GM19035 (cell line): Measurements from ENCODE around the gene CDCA4.
"Not testable (repeated sequence)": the region's sequence is repeated elsewhere in the genome, so short reads cannot be mapped to it uniquely, and the experiment has no call there.

Experiments used
- ATAC-seq: cut with Tn5 transposase; IDR thresholded peaks from one replicate; pipeline ENCODE4 v1.9.1; 2021; ENCODE audit not compliant: unreplicated experiment

Gene CDCA4

DNA sequence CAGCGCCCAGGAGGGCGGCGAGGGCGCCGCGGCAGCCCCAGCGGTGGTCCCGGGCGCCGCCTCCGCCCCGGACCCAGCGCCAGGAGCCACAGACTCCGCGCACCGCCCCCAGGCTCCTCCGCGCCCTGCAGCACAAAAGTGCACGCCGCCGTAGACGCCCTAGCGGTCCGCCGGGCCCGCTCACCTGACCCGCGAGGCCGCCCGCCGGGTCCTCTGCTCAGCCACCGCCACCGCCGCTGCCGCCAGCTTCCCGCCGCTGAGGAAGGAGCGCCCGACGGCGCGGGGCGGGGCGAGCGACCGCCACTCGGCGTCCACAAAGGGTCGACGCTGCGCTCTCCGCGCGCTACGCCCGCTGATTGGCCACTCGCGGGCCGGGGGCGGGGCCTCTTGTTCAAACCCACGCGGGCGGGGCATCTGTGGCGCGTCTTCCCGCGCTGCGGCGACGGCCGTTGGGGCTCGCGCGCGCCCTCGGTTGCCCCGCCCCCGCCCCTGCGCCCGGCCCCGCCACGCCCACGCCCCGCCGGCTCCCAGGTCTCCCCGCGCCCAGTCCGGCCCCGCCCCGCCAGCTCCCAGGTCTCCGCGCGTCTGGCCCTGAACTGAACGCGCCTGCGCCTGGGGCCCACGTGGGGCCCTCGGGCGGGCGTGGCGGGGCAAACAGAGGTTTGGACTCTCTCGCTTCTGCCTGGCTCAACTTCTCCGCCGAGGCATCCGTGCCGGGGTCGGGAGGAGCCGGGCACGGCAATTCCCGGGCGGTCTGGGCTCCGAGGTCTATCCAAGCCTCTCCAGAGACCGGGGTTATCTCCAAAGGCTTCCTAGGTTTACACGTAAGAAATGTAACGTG is at the start of gene CDCA4:
Gene CDCA4 (minus strand): TSS at position 269 of the 841 bp plus-strand sequence. CDS start 9,154 bp downstream, outside the sequence.
- ATAC-seq: peak; percentile 78

DNA sequence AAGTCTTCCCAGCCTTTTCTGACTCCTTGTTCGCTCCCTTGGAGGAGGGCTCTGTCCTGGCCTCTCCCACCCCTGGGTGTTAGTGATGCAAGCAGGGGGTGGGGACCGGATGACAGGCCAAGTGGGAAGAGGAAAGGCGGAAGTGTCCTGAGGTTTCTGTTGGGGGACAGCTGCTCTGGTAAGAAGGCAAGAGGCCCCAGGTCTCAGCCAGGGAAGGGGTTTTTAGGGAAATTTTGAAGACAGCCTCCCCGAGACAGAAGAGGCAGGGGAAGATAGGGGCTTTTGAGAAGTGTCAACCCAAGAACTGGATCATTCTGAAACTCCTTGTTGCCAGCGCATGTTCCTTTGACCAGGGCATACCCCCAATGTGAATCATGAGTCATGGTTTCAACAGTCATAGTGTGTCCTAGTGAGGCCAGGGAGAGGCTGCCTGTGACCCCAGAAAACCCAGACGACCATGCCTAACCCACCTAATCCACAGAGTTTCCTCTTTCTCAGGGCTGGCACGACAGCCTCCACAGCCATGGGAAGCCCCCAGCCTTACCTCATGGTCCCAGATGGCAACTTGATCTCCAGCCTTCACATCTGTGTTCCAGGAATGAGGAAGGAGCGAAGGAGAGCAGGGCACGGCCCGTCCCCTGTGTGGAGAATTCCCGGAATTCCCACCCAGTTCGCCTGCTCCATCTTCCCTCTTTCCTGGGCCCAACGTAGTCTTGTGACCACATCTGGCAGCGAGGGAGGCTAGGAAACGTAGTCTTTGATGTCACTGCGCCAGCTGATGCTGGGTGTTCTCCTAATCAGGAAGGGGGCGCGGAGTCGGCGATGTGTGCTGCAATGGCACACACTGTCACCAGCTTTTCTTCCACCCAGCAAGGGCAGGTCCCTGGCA is 49.2 kb upstream of the CDCA4 start:
- ATAC-seq: no peak

DNA sequence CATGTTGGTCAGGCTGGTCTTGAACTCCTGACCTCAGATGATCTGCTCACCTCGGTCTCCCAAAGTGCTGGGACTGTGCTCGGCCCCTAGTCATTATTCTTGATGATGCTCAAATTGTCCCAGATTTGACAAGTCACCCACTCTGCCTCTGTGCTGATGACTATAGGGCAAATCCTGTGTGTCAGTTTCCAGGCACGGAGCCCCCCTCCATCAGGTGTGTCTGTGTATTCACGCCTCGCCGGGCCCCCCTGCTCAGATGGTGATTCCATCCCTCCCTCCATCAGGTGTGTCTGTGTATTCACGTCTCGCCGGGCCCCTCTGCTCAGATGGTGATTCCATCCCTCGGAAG is 48.6 kb upstream of the CDCA4 start:
- ATAC-seq: no peak

DNA sequence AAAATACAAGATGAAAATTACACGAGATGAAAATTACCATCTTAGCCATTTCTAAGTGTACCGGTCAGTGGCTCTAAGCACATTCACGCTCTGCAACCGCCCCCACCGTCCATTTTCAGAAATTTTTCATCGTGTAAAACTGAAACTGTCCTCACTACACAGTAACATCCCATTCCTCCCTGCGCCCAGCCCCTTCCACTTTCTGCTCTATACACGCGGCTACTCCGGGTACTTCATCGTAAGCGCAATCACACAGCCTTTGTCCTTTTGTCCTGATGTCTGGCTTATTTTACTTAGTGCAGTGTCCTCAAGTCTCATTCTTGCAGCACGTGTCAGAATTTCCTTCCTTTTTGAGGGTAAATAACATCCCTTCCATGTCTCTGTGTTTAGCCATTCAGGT is 47.9 kb upstream of the CDCA4 start:
- ATAC-seq: no peak

DNA sequence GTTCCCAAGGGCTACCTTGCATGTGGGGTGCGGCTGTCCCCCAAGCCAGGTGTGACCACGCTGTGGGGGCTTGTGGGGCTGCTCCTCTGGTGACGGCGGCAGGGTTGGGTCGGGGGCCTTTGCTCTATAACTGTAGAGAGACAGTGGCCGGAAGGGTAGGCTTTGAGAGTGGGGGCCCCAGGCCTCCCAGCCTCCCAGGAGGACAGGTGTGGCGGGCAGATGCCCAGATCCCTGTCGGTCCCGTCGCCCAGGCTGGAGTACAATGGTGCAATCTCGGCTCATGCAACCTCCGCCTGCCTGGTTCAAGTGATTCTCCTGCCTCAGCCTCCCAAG is 47.1 kb upstream of the CDCA4 start:
- no peak for ATAC-seq

DNA sequence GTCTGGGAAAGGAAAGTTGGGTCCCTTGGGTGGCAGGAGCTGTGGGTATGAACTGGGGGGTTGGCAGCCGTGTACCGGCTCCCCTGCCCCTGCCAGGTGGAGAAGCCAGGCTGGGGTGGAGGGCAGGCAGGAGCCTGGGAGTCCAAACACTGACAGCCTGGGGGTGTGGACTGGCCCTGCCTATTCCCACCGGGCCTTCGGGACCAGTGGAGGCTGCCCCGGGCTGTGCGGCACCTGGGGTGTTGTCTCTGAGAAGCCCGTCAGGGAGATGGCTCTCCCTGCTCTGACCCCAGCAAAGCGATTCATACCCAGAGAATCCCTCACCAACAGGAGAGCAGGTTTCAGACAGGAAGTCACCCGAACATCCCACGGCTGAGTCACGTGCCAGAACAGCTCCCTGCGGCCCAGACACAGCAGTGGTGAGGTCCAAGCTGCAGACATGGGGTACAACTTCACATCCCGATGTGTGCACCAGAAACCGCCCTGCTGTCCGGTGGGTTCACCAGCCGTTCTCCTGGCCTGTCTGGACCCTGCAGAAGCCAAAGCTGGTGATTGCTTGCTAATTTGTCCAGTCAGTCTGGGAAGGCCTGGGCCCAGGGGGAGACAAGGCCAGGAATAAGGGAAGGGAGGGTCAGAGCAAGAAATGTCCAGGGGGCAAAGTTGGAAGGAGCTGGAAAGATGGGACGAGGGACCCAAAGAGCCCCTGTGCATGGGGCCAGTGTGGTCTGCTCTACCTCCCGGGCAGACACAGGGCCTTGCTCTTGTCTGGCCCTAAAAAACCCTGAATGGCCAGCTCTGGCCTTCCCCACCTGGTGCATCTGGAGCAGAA is 46.5 kb upstream of the CDCA4 start:
- no peak for ATAC-seq

DNA sequence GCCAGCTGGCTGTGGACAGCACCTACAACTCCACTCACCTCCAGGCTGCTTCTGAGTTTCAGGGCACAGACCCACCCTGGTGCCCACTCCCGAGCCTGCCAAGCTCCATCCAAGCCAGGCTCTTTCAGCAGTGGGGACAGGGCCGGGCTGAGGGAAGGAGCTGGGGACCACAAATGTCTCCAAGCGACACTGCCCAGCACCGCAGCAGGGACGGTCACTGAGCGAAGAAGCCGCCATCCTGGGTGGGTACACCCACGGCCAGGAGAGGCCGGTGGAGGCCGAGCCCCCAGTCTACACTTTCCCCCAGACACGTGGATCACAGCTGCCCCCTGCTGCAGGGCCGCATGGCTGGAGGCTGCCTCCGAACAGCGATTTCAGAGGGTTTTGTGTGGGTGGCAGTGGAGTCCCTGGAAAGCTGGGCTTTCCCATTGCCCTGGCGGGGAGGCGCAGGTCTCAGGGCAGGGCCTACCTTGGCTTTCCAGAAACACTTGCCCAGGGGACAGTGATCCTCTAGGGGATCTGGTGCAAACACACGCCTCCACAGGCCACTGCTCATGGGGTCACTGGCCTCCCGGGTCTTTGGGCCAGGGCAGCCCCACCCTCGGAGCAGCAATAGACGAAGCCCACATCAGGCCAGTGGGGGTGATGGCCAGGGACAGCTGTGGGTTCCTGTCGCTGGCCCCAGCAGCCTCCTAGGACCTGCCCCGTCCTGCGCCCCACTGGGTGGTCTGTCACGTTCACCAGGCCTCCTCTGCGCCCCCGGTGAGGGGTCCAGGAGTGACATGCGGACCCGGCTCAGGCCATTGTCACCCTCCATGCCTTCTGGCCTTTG is 45.6 kb upstream of the CDCA4 start:
- no peak for ATAC-seq

DNA sequence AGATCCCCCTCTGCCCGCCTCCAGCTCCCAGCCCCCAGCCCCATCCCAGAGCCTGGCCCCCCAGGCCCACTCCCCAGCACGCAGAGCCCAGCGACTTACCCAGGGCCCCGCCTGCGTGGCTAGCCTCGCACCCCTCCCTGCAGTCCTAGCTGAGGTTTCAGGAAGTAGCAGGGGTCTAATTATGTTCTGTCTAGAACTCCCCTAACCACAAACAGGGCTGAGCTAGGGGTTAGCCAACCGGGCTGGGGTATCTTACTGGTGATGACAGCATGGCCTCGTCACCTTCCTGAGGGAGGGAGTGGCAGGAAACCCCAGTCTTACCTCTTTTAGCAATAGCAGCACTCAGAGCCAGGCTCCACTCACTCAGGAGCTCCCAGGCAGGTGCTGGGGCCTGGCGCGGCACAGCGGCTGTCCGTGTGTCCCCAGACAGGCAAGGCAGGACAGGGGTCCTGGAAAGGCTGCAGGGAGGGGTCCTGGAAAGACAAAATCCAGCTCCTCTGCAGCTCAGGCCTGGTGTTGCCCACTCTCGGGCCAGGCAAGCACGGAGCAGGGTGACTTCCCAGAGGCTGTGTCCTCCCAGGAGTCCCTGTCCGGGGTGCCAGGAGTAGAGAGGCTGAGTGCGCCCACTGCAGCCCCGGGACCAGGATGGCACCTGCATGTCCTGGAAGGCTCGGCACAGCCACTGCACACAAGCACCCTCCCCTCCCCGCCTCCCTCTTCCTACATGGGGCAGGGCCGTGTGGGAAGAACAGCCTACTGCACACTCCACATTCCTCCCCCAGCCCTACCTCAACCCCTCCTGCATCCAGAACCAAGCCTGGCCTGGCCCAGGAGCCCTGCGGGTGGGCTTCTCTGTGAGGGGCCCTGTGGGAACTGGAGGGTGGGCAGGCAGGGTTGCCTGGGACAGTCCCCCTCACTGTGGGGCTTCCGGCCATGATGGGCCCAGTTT is 44.7 kb upstream of the CDCA4 start, which contains the start of gene GPR132:
Gene GPR132 (minus strand): TSS at position 151 of the 949 bp plus-strand sequence. CDS start 10,010 bp downstream, outside the sequence.
- ATAC-seq: peak; percentile 47

DNA sequence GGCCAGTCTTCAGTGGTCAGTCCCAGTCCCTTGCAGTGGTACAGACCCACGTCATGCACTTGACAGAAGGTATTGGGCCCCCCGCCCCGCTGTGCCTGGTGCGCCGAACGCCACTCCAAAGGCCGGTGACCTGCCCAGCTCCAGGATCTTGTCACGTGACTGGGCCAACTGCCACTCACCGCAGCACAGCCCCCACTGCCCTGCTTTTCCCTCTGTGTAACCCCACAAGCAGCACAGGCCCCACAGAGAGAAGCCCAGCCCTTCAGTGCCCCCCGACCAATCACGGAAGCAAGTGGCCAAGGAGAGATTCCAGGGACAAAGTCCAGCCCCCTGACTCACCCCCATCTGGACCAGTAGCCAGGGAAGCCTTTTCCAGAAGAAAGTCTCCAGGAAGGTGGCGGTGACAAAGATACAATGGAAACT is 43.8 kb upstream of the CDCA4 start:
- no peak for ATAC-seq

DNA sequence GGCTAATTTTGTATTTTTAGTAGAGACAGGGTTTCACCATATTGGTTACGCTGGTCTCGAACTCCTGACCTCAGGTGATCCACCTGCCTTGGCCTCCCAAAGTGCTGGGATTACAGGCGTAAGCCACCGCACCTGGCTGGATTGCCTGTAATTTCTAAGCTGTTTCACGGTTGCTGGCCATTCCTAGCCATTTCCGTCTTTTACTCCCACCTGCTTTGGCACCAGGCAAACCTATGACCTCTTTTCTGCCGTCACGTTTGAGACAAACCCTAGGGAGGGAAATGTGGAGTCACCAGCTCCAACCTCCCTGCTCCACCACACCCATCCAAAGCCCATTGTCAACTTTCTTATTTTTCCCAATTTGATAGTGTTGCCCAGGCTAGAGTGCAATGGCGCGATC is 43.1 kb upstream of the CDCA4 start:
- ATAC-seq: no peak

DNA sequence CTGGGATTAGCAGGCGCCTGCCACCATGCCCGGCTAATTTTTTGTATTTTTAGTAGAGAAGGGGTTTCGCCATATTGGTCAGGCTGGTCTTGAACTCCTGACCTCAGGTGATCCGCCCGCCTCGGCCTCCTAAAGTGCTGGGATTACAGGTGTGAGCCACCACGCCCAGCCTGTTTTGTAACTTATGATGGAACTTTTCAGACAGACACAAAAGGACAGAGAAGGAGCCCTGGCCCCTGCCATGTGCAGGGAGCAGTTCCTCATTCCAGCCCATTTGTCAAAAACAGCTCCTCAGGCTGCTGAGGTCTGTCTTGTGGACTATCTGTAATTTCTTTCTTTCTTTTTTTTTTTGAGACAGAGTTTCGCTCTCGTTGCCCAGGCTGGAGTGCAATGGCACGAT is 42.6 kb upstream of the CDCA4 start:
- not testable (repeated sequence) for ATAC-seq

DNA sequence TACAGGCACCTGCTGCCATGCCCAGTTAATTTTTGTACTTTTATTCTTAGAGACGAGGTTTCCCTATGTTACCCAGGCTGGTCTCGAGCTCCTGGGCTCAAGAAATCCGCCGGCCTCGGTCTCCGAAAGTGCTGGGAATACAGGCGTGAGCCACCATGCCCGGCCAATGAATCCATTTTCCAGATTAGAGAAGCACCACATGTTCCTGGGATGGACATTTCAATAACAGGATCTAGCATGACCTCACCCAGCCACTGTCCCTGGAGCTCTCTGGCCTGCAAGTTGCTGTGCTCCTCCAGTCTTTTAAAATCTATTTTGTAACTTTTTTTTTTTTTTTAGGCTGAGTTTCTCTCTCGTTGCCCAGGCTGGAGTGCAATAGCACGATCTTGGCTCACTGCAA is 42.2 kb upstream of the CDCA4 start:
- no peak for ATAC-seq

DNA sequence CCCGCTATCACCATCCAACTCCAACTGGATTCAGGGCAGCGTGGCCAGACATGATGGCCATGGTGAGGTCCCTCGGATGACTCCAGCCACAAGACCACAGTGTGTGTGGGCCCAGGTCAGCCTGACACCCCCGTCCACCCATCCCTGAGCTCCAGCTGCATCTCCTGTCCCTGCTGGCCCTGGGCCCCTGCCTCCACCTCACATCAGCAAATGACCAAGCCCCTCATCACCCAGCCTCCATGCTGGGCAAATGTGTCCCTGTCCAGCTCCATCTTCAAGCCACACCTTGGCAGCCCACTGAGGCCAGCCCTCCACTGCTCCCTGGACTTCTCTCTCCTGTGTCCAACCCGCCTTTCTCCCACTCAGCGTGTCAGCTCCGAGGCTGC is 41.2 kb upstream of the CDCA4 start:
- ATAC-seq: no peak

DNA sequence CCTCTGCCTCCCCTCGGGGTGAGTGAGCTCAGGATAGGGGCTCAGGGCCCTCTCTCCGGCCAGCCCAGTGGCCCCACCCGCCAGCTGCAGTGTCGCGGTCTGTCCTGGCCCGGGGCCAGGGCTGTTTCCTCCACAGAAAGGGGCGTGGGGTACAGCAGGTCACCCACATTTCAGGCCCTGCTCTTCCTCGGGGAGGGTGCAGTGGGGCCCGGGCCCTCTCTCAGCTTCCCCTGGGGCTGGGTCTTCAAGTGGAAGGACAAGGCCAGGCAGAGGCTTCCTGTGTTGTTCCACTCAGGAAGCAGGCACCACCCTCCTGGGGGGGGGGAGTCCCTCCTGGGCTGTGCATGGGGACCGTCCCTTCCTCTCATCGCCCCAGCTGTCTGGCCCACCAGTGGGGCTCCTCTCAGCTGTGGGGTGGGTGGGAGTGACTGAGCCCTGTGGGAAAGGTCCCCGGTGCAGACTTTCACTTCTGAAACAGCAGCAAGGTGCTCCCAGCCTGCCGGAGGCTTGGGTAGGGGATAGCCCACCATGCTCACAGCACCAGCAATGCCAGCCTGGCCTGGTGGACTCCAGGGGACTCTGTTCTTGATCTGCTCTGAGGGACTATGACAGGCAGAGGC is 40.7 kb upstream of the CDCA4 start:
- ATAC-seq: no peak

DNA sequence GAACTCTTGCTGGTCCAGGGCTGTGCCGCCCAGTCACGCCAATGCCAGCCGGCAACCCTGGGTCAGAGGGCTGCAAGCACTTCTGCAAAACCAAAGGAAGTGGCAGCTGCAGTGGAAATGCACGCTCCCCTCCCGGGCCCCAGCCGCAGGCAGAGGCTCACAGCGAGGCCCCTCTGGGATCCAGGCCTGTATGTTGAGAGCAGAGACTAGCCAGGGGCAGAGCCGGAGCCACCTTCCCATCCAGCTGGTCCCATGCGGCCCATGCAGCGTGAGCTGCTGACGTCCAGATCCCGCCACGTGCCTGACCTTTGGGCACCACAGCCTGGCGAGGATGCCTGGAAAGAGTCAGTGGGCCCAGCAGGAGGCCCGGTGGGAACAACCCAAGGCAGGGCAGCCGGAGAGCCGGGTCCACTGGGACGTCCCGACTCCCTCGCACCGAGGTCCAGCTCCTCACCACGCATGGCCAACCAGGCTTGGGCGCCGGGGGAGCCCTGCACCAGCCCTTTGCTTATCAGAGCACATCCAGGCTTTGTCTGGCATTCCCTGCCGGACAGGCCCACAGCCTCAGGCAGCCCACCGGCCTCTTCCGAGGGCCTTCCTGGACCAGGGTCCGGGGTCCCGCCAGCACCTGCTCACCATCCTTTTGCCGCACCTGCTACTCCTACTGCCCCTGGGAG is 40.0 kb upstream of the CDCA4 start:
- ATAC-seq: no peak

DNA sequence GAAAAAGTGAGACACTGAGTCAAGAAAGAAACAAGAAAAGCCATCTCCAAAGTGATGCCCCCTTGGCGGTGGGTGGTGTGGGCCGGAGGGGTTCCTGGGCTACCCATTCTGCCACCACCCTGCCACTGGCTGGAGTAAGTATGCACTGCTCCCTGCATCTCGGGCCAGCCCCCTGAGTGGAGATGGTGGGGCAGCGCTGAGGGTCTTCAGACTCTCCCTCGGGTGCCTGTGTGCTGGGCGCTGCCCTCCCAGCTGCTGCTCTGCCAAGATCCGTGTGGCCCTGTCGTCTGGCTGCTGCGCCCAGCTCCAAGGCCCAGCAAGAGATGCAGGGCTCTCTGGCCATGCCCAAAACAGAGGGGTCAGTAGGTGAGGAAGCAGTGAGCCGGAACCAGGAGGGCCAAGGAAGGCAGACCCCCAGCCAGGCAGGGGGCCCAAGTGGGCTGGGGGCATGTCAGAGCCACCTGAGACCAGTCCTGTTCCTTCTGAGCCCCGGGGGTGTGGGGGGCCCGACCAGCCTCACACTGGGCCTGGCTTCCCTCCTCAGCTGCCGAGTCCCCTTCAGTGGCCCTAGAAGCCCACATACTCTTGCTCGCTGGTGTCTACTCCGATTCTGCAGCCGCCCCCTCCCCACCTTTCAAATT is 39.2 kb upstream of the CDCA4 start:
- no peak for ATAC-seq

DNA sequence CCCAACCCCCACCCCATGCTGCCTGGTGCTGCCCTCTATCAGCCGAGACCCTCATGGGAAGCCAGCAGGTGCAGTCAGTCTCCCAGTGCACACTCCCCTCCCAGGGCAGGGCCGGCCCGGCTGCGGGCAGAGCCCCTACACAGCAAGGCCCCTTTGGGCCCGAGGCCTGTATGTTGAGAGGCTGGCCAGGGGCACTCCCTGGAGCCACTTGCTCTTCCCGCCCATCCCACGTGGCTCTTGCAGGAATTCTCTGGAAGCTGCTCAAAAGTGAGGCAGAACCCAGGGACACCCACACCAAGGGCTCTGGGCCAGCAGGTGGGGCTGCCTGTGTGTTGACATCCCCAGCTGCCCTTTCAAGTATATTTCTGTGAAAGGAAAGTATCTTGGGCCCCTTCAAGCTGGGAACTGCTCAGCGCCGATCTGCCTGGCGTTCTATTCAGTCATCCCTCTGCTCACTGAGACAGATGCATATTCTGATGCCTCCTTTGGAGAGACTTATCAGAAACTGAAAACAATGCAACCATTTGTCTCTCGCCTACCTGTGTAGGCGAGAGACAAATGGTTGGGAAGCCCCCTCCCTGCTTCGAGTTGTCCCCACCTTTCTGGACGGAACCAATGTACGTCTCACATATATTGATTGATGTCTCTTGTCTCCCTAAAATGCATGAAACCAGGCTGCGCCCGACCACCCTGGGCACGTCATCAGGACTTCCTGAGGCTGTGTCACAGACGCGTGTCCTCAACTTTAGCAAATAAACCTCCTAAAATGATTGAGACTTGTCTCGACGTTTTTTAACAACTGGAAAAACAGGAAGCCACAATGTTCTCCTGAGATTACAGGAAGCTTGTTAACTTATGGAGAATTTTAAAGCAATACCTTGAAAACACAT is 38.4 kb upstream of the CDCA4 start:
- ATAC-seq: no peak
